Amygdala (tissue), 56 donors: ENCODE measurements around the gene RIPOR3.
"Not testable (repeated sequence)": the region's sequence is repeated elsewhere in the genome, so short reads cannot be mapped to it uniquely, and the experiment has no call there.

Experiments used
- DNase-seq, 56 donors: peaks; one replicate each; lab custom pipeline; 2025; lab: John Stamatoyannopoulos, UW

Gene RIPOR3

GRCh38 chr20:50580842-50581544 is 110.3 kb downstream of the RIPOR3 start:
- no peak for DNase-seq

DNA sequence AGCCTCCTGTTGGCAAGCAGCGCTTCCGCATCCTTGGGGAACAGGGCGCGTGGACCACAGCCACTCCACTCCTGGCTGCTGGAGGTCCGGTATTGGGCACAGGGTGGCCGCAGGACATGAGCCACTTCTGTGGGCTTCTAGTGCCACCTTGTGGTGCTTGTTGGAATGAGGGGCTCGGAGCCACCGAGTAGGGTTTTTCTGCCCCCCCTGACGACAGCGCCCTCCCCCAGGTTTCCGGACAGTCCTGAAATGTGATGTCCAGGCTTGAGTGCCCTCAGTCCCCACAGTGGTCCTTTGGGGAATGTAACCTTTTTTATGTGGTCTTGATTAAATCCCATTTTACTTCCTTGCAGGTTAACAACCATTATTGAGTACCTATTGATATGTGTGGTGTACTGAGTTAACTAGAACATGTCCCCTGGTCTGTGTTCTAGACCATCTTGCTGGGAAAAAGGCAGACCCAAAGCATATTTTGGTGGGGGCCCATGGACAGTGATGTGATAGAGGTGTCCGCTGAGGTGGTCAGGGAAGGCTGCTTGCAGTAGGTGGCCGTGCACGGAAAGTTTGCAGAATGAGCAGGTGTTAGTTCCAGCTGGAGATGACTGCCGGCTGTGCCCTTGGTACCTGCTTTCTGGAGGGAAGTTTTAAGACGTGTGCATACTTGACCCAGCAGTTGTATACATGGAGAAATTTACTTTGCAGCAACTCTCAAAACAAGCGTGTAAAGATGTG is 111.2 kb downstream of the RIPOR3 start:
- DNase-seq = peak in 32 of 56 donors; percentile 10 to 73 (median 33)

DNA sequence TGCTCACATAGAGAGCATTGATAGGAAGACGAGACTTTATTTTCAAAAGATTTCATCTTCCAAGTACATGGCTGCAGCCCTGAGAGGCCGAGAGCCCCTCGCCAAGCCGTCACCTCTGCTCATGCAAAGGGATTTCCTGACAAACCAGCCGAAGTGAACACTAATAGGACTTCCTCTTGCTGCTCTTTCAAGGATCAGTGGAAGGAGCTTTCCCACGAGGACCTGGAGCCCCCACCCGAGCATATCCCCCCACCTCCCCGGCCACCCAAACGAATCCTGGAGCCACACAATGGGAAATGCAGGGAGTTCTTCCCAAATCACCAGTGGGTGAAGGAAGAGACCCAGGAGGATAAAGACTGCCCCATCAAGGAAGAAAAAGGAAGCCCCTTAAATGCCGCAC is 111.8 kb downstream of the RIPOR3 start:
- DNase-seq = no peak

DNA sequence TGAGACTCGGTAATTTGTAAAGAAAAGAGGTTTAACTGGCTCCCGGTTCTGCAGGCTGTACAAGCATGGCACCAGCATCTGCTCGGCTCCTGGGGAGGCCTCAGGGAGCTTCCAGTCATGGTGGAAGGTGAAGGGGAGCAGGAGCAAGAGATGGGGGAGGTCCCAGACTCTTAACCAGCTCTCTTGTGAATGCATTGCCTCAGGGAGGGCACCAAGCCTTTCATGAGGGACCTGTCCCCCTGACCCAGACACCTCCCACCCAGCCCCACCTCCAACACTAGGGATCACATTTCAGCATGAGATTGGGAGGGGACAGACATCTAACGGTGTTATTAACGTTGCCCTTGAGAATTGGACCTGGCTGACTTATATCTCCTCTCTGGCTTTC is 112.6 kb downstream of the RIPOR3 start:
- no peak for DNase-seq

- no peak for DNase-seq
Observed at GRCh38 chr20:50578061-50578777, 113.1 kb downstream of the RIPOR3 start.

DNA sequence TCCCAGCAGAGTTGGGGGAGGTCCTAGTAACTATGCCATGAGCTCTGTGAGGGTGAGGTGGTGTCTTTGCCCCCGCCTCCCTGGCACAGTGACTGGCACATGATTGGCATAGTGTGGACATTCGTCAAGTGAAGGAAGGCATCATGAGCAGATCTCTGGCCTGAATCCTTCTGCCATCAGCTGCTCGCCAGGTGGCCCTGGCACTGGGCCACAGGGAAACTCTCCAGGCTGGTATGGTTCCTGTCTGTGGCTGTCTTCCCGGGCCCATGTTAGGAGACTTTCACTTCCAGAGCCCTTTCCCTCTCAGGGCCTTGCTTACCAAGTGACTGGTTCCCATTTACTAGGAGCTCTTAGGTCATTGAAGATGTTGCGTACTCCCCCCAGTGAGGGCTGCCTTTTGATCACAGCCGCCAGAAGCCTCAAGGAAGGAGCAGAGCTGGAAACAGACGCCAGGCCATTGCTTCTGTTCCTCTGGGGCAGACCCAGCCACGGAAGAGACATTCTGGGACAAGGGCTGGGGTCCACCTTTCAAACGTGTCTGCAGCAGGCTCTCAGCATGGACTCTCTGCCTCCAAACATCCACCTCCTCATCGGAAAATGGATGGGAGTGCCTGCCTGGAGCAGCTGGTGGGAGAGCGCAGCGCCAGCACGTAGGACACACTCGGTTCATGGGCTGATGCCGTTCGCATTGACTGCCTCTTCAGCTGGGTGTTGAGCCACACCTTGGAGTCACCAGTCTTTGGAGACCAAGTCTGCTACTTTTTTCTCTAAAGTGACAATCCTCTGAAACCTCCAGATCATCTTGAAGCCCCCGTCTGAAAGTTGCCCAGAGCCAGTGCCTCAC is 113.9 kb downstream of the RIPOR3 start:
- peak in 3 of 56 donors; percentile 25 to 59 (median 34) for DNase-seq

DNA sequence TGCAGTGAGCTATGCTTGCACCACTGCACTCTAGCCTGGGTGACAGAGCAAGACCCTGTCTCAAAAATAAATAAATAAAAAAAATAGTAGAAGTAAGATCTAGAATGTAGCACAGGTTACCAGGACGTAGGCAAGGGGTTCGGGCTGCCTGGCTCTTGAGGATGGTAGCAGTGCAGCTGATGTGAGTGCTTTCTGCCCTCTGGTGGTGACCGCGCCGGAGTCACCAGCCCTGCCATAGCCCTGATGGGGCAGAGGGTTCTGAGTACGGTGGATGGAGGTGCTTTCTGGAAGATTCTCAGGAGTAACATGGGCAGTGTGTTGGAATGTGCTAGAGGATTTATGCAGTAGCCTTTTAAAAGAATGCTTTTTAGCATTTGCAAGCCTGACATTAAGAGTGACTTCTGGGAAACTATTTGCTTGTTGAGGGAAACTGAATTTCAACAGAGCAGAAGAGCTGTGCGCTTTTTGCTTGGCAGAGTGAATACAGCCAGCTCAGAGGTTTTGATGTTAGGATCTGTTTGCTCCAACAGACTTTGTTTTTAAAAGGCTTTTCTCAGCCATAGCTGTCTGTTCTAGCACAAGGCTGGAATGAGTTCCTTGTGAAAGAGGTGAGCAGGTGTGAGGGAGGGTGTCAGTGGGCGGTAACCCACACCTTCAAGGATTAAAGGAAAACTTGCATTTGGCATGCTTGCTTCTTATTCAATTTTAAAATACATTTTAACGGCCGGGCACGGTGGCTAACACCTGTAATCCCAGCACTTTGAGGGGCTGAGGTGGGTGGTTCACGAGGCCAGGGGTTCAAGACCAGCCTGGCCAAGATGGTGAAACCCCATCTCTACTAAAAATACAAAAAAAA is 115.2 kb downstream of the RIPOR3 start:
- peak in 32 of 56 donors; percentile 3 to 66 (median 33) for DNase-seq

DNA sequence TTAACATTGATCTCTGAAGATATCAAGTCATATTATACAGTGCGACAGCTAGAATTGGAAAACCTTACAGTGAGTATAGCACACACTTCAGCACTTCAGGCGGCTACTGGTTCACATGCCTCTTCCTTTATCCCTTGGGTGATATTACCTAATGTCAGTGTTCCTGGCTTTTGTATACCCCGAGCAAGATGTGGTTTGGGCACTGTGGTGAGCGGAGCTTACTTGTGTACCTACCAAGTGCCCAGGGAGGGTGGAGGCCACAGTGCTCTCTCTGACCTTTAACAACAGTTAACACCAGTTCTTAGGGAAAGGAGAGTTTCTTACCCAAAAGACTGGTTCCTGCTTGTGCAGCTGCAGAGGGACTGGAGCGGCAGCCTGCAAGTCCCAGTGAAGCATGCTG is 116.8 kb downstream of the RIPOR3 start:
- no peak for DNase-seq

GRCh38 chr20:50574108-50574507 is 117.2 kb downstream of the RIPOR3 start:
- no peak for DNase-seq

GRCh38 chr20:50572938-50573777 is 118.2 kb downstream of the RIPOR3 start:
- peak in 37 of 56 donors; percentile 16 to 71 (median 43) for DNase-seq

- DNase-seq = no peak
Observed at GRCh38 chr20:50571466-50571865, 119.9 kb downstream of the RIPOR3 start.

DNA sequence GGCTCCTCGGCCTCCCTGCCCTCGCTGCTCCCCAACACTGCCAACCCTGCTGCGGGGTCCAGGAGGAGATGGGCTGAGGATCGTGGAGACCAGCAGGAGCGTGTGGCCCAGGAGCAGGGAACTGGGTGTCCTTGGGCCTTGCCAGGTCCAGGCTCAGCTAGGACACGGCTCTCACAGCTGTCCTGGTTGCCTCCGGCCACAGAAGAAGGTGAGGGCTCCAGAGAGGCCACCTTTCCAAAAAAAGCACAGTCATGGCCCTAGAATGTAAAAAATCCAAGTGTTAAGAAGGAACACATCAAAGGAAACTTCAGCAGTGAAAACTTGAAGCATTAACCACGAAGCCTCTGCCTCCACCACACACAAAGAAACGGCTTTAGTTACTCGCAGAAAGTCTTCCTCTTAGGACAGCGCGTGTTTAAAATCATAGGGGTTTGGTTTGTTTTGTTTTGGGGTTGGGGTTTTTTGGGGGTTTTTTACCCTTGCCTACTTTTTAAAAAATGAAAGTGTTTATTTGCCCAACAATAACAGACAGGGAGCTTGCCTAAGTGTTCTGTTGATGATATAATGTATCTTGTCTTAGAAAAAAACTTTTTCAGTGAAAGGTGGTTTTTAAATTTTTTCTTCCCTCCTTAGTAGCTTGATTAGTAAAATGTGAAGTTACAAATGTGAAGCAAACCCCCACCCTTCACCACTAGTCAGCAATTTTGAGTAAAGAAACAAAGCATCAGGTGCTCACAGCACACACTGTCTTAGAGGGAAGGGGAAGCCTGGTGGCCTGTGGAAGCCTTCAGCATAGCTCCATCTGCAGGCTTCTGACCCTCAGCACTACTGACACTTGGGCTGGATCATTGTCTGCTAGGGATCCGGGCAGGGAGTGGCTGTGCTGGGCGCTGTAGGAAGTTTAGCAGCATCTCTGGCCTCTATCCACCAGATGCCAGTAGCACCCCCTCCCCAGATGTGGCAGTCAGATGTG is 121.2 kb downstream of the RIPOR3 start:
- no peak for DNase-seq

DNA sequence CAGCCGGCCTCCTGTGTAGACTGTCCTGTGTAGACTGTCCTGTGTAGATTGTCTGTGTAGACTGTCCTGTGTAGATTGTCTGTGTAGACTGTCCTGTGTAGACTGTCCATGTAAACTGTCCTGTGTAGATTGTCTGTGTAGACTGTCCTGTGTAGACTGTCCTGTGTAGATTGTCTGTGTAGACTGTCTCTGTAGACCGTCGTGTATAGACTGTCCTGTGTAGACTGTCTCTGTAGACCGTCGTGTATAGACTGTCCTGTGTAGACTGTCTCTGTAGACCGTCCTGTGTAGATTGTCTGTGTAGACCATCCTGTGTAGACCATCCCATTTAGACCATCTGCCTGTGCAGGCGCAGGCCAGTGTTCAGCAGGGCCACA is 121.9 kb downstream of the RIPOR3 start:
- DNase-seq = not testable (repeated sequence)

- DNase-seq = peak in 14 of 56 donors; percentile 8 to 64 (median 31)
Observed at GRCh38 chr20:50568549-50568942, 122.8 kb downstream of the RIPOR3 start.

DNA sequence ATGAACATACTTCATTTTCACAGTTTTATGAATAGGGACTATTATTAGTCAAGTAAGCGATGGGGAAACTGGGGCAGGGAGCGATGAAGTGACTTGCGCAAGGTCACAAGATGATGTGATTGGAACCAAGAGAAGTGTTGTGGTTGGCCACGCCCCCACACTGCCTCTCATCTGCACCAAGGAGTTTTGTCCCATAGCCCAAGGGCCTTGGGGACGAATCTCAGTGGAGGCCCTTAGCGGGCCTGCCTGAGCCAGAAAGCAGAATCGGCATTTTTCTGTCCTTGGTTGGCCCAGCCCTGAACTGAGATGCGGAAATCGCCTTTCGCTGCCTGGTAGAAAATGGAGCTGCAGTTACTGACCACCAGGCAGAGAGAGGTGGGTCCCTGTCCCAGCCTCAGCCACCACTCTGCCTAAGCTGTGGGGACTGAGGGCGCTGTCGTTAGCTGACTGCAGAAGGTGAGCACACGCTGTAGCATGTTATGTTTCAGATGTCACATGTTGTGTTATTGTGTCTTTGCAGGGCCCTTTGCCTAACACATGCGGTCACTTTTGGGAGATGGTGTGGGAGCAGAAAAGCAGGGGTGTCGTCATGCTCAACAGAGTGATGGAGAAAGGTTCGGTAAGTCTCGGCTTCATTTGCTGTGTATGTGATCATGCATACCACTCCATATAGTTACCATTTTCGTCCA is 123.3 kb downstream of the RIPOR3 start:
- no peak for DNase-seq

DNA sequence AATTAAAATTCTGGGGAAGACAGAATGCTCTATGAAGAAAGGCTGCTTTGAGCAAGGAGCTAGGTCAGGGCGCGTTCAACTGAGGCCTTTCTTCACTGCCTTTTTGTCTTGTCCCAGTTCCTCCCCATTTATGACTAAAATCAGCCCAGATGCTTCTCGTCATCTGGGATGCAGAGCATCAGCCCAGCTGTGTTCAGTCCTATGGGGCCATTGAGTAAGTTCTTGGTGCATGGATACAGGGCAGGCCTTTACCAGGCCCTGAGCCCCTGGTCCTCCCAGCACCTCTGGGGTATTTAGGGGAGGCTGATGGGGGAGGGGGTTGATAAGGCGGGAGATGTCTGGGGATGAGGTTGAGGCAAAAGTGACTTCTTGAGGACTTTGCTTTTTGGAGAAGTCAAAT is 125.5 kb downstream of the RIPOR3 start:
- no peak for DNase-seq

GRCh38 chr20:50565383-50565782 is 126.0 kb downstream of the RIPOR3 start:
- no peak for DNase-seq
